CD4-positive, alpha-beta T cell treated with Interleukin-17A for 4 hours (primary cell): ENCODE results near the gene SOS1.
"Not testable (repeated sequence)": the region's sequence is repeated elsewhere in the genome, so short reads cannot be mapped to it uniquely, and the experiment has no call there.

Experiments
- DNase-seq: peaks from one replicate; pipeline ENCODE4 v3.0.0-alpha.2; 2020; ENCODE audit warnings: mixed read lengths

Gene SOS1

DNA sequence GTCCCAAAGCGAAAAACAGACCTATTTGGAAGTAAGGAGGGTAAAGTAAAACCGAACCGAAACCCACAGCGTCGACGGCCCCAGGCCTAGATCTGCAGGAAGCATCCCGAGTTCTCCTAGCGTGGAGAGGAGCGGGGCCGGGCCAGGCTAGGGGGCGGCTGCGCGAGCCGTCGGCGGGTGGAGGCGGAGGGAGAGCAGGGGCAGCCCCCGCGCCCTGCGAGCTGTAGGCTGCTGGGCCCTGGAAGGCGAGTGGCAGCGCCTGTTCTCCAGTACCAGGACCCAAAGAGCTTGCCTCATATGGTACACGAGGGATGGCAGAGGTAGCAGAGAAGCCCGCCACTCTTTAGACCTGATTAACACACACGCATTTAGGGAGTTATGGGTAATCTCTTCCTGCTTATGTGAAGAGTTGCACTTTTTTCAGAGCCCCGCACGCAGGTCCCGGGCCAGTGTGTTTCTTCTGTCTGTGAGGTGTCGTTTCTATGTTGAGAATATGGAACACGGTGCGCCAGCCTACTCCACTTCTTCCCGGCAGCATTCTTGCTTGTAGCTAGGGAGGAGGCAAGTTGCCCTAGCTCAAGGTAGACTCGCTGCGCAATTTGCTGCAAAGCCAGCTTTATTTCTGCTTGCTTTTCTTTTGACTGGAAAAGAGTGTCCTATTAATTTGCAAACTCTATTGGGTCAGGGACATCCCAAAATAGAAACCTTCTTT, 160.1 kb downstream of the SOS1 start:
- no peak for DNase-seq

DNA sequence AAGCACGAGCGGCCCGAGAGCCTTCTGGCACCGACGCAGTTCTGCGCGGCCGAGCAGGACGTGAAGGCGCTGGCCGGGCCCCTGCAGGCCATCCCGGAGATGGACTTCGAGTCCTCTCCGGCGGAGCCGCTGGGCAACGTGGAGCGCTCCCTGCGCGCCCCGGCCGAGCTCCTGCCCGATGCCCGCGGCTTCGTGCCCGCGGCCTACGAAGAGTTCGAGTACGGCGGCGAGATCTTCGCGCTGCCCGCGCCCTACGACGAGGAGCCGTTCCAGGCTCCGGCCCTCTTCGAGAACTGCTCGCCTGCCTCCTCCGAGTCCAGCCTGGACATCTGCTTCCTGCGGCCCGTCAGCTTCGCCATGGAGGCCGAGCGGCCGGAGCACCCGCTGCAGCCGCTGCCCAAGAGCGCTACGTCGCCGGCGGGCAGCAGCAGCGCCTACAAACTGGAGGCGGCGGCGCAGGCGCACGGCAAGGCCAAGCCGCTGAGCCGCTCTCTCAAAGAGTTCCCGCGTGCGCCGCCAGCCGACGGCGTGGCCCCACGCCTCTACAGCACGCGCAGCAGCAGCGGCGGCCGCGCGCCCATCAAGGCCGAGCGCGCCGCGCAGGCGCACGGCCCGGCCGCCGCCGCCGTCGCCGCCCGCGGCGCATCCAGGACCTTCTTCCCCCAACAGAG, 160.8 kb downstream of the SOS1 start:
- peak; percentile 63 for DNase-seq

DNA sequence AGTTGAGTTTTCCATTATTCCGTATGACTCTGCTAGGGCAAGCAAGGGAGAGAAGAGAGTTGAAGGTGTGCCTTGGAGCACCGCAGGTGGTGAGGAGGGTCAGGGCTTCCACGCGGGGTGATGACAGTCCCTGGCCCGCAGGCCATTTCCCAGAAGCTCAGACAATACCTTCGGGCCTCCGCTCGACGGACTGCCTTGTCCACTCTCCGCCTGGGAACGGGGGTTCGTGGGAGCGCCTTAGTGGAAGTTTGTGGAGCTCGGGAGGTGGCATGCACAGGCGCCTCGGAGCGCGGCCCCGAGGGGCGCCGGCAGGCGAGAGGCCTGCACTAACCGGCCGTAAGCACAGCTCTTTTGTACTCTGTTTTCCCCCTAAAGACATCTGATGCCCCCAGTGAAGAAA, 161.4 kb downstream of the SOS1 start:
- no peak for DNase-seq

DNA sequence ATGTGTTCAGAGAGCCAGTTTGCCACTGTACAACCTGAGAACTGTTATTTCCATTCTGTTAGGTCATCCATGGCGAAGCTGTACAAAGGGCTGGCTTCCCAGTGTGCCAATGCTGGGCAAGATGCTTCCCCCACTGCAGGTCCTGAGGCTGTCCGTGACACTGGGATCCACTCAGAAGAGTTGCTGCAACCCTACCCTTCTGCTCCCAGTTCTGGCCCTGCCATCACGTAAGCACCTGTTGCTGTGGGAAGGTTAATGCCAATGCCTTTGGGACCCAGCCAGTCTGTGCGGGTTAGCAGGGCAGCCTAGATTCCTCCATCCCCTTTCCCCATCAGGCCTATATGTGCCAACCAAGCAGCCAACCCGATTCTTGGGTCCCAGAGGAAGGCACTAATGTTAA, 162.9 kb downstream of the SOS1 start:
- DNase-seq = no peak

DNA sequence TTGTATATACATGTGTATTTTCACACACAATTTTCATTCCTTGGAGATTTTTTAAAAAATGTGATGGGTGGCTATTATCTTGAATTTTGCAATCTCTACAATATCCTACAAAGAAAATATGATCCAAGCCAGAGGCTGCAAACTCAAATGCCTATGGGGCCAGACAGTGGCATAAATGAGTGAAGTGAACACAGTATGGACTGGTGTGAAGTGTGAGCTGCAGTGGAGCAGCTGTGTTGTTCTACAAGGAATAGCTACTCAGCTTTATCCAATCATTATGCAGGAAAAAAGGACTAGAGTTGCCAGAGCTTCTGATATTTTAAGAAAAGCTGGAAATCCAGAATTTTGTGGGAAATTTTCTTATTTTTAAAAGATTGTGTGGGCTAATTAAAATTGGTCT, 169.1 kb downstream of the SOS1 start:
- no peak for DNase-seq

DNA sequence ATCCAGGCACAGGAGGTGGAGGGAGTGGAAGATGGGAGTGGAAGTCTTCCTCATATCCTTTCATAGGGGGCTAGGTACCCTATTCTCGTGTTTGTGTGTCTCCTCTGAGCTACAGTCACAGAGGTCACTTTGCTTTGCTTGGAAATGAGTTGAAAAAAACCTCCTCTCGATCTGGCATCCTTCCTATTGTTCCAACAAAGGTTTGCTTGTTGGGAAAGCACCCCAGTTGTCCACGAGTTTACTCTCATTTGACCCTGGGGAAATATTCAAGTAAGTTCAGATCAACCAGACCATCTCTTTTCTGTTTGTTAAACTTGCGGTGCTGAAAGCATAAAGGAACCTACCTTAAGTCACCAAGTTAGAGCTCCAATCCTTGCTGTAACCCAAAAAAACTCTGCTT, 171.9 kb downstream of the SOS1 start:
- DNase-seq = no peak

DNA sequence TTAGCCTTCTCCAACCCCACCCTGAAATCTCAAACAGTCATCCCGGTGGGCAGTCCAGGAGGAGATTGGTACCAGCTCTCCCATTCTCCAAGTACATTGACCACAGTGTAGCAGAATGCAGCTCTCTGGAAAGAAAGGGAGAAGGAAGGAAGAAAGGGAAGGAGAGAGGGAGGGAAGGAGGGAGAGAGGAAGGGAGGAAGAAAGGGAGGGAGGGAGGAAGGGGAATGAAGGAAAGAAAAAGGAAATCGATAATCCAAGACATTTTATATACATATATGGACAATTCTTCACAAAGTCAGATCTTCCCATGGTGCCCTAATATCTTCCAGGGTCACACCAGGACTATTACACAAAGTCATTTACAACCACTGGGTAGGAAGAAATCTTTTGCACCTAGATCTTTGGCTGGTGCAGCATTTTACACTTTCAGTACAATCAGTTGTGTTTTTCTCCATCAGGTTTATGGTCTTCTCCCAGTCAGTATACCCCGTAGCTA, 172.4 kb downstream of the SOS1 start:
- DNase-seq = no peak

DNA sequence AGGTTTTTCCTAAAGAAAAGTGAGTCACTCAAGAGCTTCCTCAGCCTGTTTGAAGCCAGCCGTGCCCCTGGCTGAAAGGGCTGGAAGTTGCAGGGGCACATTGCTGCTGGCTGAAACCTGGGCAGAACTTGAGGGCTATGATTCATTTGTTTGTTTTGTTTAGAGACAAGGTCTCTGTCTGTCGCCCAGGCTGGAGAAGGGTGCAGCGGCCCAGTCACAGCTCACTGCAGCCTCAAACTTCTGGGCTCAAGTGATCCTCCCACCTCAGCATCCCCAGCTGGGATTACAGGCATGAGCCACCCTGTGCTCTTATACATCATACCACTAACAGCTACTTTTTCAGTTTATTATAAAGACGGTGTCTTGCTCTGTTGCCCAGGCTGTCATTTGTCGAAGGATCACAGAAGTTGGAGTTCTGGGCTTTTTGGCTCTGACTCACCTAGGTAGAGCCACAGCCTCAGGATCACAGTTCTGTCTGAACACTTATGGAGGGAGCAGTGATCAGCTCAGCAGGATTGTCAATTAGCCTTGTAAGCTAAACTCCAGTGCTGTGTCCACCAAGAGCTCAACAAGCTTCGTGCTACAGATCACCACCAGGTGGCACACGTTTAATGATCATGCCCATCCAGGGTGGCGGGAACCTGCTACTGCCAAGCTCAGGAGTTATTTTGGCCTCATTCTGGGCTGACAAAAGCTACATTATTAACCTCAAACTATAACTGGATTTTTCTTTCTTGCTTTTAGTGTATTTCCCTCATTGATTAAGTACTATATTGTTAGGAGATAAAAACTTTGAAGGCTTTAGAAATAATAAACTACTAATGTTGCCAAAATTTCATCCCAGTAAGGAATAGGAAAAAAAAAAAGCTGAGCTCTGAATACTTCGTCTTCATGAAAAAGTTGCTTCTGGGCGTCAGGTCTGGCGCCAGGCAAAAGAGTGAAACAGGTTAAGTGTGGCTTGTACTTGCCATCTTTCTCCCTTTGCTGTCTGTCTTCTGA, 173.3 kb downstream of the SOS1 start:
- DNase-seq = peak; percentile 67

DNA sequence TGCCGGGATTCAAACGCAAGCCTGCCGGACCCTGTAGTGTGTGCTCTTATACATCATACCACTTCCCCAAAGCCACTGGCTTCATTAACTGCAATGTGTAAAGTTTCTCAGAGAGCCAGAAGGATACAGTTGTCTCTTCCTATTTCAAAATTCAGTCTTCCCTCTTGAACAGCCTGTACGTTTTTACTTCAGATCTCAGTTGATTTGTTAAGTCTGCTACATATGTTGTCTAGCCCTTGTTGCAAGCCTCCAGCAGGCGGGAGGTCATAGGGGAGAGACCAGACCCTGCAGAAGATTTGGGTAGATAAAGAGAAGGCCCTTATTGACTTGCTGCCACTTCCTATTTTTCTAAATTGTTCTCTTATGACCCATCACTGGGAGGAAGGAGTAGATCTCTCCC, 174.9 kb downstream of the SOS1 start:
- no peak for DNase-seq

DNA sequence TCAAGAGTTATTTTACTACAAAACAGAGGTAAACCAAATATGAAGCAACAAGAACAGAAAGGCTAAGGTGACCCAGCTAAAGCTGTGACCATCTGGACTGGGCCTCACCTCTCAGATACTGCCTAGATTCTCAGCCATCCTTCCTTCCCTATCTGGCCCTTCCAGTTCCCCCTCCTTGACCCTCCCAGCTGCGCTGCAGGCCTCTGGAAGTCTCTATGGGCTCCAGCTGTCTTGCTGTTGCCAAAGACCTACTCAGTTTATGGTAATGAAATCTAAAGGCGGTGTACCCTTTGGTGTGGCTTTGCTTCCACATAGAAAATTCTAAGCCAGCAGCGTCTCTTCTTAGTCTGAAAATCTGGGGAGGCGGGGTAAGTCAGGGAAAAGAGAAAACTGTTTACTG, 175.5 kb downstream of the SOS1 start:
- no peak for DNase-seq

DNA sequence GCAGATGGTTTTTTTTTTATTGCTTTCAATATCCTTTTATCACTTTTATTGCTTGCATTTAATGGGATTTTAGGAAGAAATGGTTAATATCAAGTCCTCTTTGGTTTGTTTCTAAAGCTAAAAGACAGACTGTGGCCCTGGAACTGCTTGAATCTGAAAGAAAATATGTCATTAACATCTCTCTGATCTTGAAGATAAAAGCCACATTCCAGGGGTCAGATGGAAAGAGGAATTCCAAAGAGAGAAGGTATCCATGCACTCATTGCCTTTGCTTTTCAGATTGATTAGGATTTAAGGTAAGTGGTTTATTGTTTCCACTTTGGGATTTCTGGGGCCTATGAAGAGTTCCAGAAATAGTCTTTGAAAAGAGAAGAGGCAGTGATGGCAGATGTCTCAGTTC, 177.1 kb downstream of the SOS1 start:
- DNase-seq = no peak

DNA sequence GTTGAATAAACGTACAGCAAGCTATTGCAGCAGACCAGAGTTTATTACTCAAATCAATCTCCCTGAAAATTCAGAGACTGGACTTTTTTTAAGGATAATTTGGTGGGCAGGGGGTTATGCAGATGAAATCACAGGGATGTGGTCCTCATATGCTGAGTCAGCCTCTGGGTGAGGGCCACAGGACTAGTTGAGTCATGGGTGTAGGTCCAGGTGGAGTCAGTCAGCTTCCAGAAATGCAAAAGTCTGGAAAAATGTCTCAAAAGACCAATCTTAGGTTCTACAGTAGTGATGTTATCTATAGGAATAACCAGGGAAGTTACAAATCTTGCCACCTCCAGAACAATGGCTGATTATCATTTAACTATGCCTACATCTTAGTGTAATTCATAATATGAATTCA, 180.1 kb downstream of the SOS1 start:
- no peak for DNase-seq

DNA sequence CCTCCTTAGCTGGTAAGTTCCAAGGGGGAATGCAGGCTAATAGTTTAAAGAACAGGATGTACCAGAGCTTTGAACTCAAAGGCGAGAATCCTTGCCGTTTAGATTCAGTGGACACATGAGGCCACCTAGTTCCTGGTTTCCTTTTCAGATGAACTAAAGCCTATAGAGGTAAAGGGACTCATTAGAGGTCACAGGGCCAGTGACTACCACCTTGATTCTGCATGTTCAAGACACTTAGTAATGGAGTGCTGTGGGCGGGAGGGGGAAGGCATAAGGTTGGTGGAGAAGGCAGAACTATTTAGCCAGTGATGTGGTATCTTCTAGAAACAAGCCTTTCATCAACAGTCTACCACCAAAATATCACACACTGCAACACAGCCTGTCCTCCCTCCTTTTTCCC, 183.3 kb downstream of the SOS1 start:
- DNase-seq = no peak

DNA sequence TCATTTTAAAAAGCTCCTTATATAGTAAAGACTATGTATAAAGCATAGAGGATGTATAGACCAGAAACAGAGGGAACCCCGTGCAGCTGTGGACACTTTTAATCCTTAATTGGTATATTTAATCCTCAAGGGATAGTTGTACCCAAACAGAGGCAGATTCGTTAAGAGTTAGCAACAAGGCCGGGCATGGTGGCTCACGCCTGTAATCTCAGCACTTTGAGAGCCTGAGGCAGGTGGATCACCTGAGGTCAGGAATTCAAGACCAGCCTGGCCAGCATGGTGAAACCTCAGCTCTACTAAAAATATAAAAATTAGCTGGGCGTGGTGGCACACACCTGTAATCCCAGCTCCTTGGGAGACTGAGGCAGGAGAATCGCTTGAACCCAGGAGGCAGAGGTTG, 184.3 kb downstream of the SOS1 start:
- DNase-seq = not testable (repeated sequence)

DNA sequence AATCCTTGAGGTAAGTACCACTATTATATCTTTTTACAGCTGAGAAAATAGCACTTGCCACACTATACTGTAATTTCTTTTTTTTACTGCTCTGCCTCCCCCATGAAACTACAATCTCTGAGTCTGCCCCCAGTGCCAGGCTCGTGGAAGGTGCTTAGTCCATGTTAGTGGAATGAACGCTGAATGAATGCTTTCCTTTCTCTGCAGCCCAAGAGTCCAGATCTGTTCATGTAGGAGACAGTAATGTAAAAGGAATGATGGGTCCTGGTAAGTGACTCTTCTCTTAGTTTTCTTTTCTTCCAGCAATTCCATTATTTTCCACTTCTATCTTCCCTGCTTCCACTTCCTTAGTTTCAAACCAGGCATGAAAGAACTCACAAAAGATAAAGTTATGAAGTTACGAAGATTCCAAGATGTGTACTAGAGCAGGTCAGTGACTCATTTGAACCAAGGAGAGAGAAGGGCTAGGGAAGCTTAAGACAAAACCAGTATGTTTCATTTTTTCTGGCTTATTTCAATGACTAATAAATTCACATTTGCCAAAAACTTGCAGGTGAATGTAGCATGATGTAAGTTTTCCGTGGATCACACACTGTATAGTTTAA, 185.2 kb downstream of the SOS1 start:
- no peak for DNase-seq

DNA sequence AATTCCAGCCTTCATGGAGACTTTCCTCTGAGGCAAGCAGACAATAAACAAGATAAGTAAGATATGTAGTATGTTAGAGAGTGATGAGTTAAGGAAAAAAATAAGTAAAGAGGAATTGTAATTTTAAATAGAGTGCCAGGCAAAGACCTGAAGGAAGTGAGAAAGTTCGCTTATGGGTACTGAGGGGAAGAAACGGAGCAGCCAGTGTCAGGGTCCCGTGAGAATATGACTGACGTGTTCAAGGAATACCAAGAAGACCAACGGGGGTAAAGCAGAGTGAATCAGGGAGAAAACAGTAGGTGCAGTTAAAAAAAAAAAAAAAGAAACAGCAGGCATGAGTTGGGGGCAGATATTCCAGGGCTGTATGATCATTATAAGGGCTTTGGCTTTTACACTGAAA, 186.1 kb downstream of the SOS1 start:
- DNase-seq = no peak

DNA sequence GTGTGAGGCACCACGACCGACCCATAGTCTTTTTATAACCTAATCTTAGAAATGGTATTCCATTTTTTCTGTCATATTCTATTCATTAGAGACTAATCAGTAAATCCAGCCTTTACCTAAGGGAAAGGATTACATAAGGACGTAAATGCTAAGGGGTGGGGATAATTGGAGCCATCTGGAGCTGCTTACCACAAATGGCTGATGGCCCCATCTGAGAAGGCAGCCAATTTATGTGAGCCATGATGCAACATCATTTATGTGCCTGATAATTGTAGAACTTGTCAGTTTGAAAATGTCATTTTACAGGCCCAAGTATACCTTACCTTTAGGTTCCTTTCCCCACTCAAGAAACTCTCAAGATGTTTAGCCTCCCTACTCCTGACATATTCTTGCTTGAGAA, 187.2 kb downstream of the SOS1 start:
- DNase-seq = no peak

DNA sequence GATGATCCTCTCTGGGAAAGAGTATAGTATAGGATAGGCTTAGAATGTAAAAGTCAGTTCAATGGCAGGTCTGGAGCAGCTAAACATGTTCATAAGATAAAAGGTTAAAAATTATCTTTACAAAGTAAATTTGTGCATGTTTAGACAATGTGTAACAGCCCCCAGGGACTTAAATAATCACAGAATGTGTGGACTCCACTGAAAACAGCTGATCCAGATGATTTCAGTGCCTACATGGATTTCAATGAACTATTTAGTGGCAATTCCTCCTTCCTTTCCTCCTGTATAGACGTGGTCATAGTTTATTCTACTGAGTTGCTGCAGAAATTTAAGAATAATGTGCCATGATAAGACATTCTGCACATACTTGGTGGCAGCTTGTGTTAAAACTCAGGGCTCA, 188.3 kb downstream of the SOS1 start:
- DNase-seq = no peak
